IMR-90 (cell line): Measurements from ENCODE around the gene DYNLT4. TPM values are rescaled to one million over a fixed set of nuclear protein-coding genes. Genes with fewer than 3 reads are reported as not detected.

Experiments
- ATAC-seq: fragments of 200-7000 bp; cut with Tn5 transposase; 2 replicates; pipeline ENCODE4 v1.9.1; 2020; ENCODE audit warnings: low read depth, mild to moderate bottlenecking, moderate library complexity
- BruUV-seq: library from RNA; stranded (reverse); fragments of 400-500 nt; replicated peaks from 2 replicates; lab custom pipeline; 2021; lab: Mats Ljungman, UMichigan
- CTCF ChIA-PET: fragments of 300-600 bp; formaldehyde crosslinking; extraction: SDS; loops from one replicate; lab custom pipeline; 2021; ENCODE audit warnings: antibody characterized with exemption; lab: Yijun Ruan, JAX
- POLR2A ChIA-PET: fragments of 300-600 bp; sonication (Branson Sonifier 250); formaldehyde crosslinking; loops from one replicate; lab custom pipeline; 2022; ENCODE audit warnings: antibody characterized with exemption; ENCODE audit not compliant: unreplicated experiment; lab: Charles Lee
- DNase-seq: peaks from one replicate; pipeline ENCODE4 v3.0.0; 2013
- H2AFZ ChIP-seq: replicated peaks from 2 replicates; pipeline ENCODE3; 2013; ENCODE audit warnings: low read length, mild to moderate bottlenecking; ENCODE audit not compliant: poor library complexity
- H2AK5ac ChIP-seq: 2 replicates; pipeline ENCODE4 v1.6.1; 2013; ENCODE audit warnings: low read depth, low read length, inconsistent platforms
- H2AK9ac ChIP-seq: replicated peaks from 2 replicates; pipeline ENCODE3; 2013; ENCODE audit warnings: mild to moderate bottlenecking, low read depth, low read length, moderate library complexity; ENCODE audit not compliant: poor library complexity
- H2BK120ac ChIP-seq: 2 replicates; pipeline ENCODE4 v1.6.1; 2013; ENCODE audit warnings: low read depth, low read length, inconsistent platforms
- H2BK15ac ChIP-seq: 3 replicates; pipeline ENCODE4 v1.6.1; 2013; ENCODE audit warnings: low read depth, low read length, inconsistent platforms
- H2BK20ac ChIP-seq: 2 replicates; pipeline ENCODE4 v1.6.1; 2013; ENCODE audit warnings: low read depth, mild to moderate bottlenecking, inconsistent platforms, low read length, moderate library complexity
- H2BK5ac ChIP-seq: 2 replicates; pipeline ENCODE4 v1.6.1; 2013; ENCODE audit warnings: mild to moderate bottlenecking, low read depth, low read length, inconsistent platforms; ENCODE audit not compliant: poor library complexity, severe bottlenecking
- H3K14ac ChIP-seq: replicated peaks from 2 replicates; pipeline ENCODE4 v1.6.1; 2013; ENCODE audit warnings: low read depth, low read length, inconsistent platforms
- H3K18ac ChIP-seq: 2 replicates; pipeline ENCODE4 v1.6.1; 2013; ENCODE audit warnings: low read depth, low read length, control low read depth
- H3K23ac ChIP-seq: 2 replicates; pipeline ENCODE4 v1.6.1; 2013; ENCODE audit warnings: low read depth, low read length, inconsistent platforms
- H3K27ac ChIP-seq: 2 replicates; pipeline ENCODE4 v1.5.1; 2013; ENCODE audit warnings: mild to moderate bottlenecking, control low read depth, low read length; ENCODE audit not compliant: insufficient read depth
- H3K27me3 ChIP-seq: 2 replicates; pipeline ENCODE4 v1.6.1; 2013; ENCODE audit warnings: low read length; ENCODE audit not compliant: control insufficient read depth, insufficient read depth
- H3K36me3 ChIP-seq: 2 replicates; pipeline ENCODE4 v1.6.1; 2013; ENCODE audit warnings: low read length, mixed read lengths; ENCODE audit not compliant: control insufficient read depth, insufficient read depth
- H3K4ac ChIP-seq: 2 replicates; pipeline ENCODE4 v1.6.1; 2013; ENCODE audit warnings: low read depth, low read length, inconsistent platforms
- H3K4me1 ChIP-seq: 2 replicates; pipeline ENCODE4 v1.6.1; 2013; ENCODE audit warnings: low read length, mixed read lengths; ENCODE audit not compliant: control insufficient read depth, insufficient read depth
- H3K4me2 ChIP-seq: 2 replicates; pipeline ENCODE4 v1.6.1; 2013; ENCODE audit warnings: low read depth, mild to moderate bottlenecking, control low read depth, low read length, moderate library complexity
- H3K4me3 ChIP-seq: 2 replicates; pipeline ENCODE4 v1.5.1; 2013; ENCODE audit warnings: low read depth, mild to moderate bottlenecking, control low read depth, low read length, moderate library complexity; ENCODE audit not compliant: insufficient read depth
- H3K56ac ChIP-seq: 2 replicates; pipeline ENCODE4 v1.6.1; 2013; ENCODE audit warnings: low read length, inconsistent platforms; ENCODE audit not compliant: insufficient read depth; ENCODE audit errors: extremely low read depth
- H3K79me1 ChIP-seq, 2 experiments: 2 replicates each; pipeline ENCODE4 v1.6.1; 2013; ENCODE audit warnings: low read length in 2 of 2, inconsistent platforms in 1 of 2, low read depth in 1 of 2
- H3K9ac ChIP-seq: 2 replicates; pipeline ENCODE4 v1.6.1; 2013; ENCODE audit warnings: low read depth, low read length, control low read depth
- H3K9me1 ChIP-seq: 2 replicates; pipeline ENCODE4 v1.6.1; 2013; ENCODE audit warnings: low read length, inconsistent platforms; ENCODE audit not compliant: insufficient read depth
- H3K9me3 ChIP-seq: 2 replicates; pipeline ENCODE4 v1.6.1; 2013; ENCODE audit warnings: low read length; ENCODE audit not compliant: control insufficient read depth, insufficient read depth
- H4K20me1 ChIP-seq: 2 replicates; pipeline ENCODE4 v1.6.1; 2013; ENCODE audit warnings: low read length, inconsistent platforms; ENCODE audit not compliant: insufficient read depth
- H4K5ac ChIP-seq: 2 replicates; pipeline ENCODE4 v1.6.1; 2013; ENCODE audit warnings: mild to moderate bottlenecking, low read depth, low read length, control low read depth
- H4K8ac ChIP-seq, 2 experiments: 2 replicates each; pipeline ENCODE4 v1.6.1; 2013; ENCODE audit warnings: low read depth in 2 of 2, low read length in 2 of 2, control low read depth in 1 of 2, inconsistent platforms in 1 of 2
- H4K91ac ChIP-seq: 2 replicates; pipeline ENCODE4 v1.6.1; 2013; ENCODE audit warnings: low read depth, low read length, inconsistent platforms; ENCODE audit not compliant: insufficient read depth
- BHLHE40 ChIP-seq: fragments of 150-350 bp; IDR thresholded peaks from 2 replicates; pipeline ENCODE4 v1.6.1; 2016; ENCODE audit warnings: mild to moderate bottlenecking, low read depth, low read length
- FOS ChIP-seq: fragments of 150-350 bp; IDR thresholded peaks from 2 replicates; pipeline ENCODE4 v1.6.1; 2016; ENCODE audit warnings: low read depth, low read length
- MAFK ChIP-seq: IDR thresholded peaks from 2 replicates; pipeline ENCODE4 v1.6.1; 2012; ENCODE audit warnings: low read depth, low read length, improper control_type of control experiment
- MAZ ChIP-seq: IDR thresholded peaks from 2 replicates; pipeline ENCODE4 v1.6.1; 2012; ENCODE audit warnings: low read depth, mild to moderate bottlenecking, low read length, improper control_type of control experiment, moderate library complexity, borderline replicate concordance
- MXI1 ChIP-seq: IDR thresholded peaks from 2 replicates; pipeline ENCODE4 v1.6.1; 2012; ENCODE audit warnings: low read depth, mild to moderate bottlenecking, low read length, moderate library complexity, borderline replicate concordance
- NFE2L2 ChIP-seq: fragments of 150-350 bp; IDR thresholded peaks from 2 replicates; pipeline ENCODE4 v1.6.1; 2016; ENCODE audit warnings: low read depth, mild to moderate bottlenecking, low read length
- POLR2A ChIP-seq: IDR thresholded peaks from 2 replicates; pipeline ENCODE4 v1.6.1; 2012; ENCODE audit warnings: mild to moderate bottlenecking, low read depth, low read length
- RAD21 ChIP-seq: IDR thresholded peaks from 2 replicates; pipeline ENCODE4 v1.6.1; 2012; ENCODE audit warnings: low read length, improper control_type of control experiment
- RCOR1 ChIP-seq: IDR thresholded peaks from 2 replicates; pipeline ENCODE4 v1.6.1; 2012; ENCODE audit warnings: mild to moderate bottlenecking, low read length, improper control_type of control experiment; ENCODE audit not compliant: insufficient replicate concordance
- SMC3 ChIP-seq: fragments of 150-350 bp; IDR thresholded peaks from 2 replicates; pipeline ENCODE4 v1.6.1; 2016; ENCODE audit warnings: low read depth, mild to moderate bottlenecking, antibody characterized with exemption, low read length, moderate library complexity
- WGBS, 2 experiments: methylation state at CpG; one replicate each; pipeline versions ENCODE4 v1.1.5 to v1.1.7; 2013; ENCODE audit warnings: missing lambda C conversion rate in 2 of 2; ENCODE audit not compliant: insufficient read length in 1 of 2; ENCODE audit errors: extremely low coverage in 2 of 2; 5-methylcytosine and 5-hydroxymethylcytosine counted together
- dilution Hi-C: fragments of 300-500 bp; cut with HindIII; formaldehyde crosslinking; loops from one replicate; pipeline ENCODE4 v1.14.3; 2018; ENCODE audit warnings: low sequenced_read_pairs; ENCODE audit not compliant: unreplicated experiment
- in situ Hi-C: fragments of 300-500 bp; cut with MboI; formaldehyde crosslinking; loops from 3 replicates; pipeline ENCODE4 v1.14.3; 2019; ENCODE audit warnings: low sequenced_read_pairs, inconsistent platforms, mixed read lengths
- intact Hi-C: fragments of 100-400 bp; cut with micrococcal nuclease; formaldehyde crosslinking; loops from 2 replicates; pipeline ENCODE4 v1.10.0; 2022
- polyA plus RNA-seq, 3 experiments: library from polyadenylated mRNA; depleted of rRNA; stranded (reverse); fragments of >200 nt; gene quantifications; 2 replicates each; pipeline ENCODE4 v1.2.3, GENCODE V29; 2012; ENCODE audit warnings: low replicate concordance in 1 of 3
- total RNA-seq: library from RNA; depleted of rRNA; stranded (reverse); fragments of >200 nt; gene quantifications from 2 replicates; pipeline ENCODE4 v1.2.3, GENCODE V29; 2012
- TF ChIP-seq, protein P1 (sequence below): fragments of 150-350 bp; IDR thresholded peaks from 2 replicates; pipeline ENCODE4 v1.6.1; 2017; ENCODE audit warnings: mild to moderate bottlenecking, antibody characterized with exemption, low read length, low read depth
- TF ChIP-seq, protein P2 (sequence below): fragments of 150-350 bp; IDR thresholded peaks from 2 replicates; pipeline ENCODE4 v1.6.1; 2016; ENCODE audit warnings: low read depth, mild to moderate bottlenecking, low read length, moderate library complexity, borderline replicate concordance

The DYNLT4 gene
- total and polyA plus RNA-seq, 2 of the 4 experiments (the other 2 are of a cell fraction): not detected

DNA sequence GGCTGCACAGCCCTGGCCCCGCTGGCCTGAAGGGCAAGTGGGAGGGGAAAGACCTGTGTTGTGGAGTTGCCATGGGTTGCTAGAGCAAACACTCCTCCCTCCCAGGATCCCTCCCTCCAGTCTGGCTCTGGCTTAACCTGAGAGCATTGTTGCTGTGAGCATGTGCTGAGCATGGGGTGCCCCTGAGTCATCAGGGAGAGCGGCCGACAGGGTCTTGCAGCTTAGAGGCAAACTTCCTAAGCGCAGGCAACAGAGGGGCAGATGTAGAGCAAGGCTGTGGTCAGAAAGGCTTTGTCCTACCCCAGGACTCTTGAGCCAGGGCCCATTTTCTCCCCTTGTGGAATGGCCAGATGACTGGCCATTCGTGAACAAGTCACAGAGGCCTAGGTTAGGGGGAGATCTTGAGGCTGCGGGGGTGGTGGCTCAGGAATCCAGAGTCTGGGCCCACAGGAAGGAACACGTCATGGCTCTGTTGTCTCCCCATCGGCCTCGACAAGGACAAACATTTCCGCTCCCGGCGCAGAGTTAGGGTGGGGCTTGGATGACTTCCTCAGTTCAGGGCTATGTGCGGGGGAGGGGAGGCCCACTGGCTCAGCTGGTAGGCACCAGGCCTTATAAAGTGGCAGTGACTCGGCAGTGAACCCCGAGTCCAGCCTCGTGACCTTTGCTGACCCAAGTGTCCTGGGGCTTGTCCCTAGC lies 362 bp upstream of the DYNLT4 start (continued):
- TF ChIP-seq, protein P1, sequence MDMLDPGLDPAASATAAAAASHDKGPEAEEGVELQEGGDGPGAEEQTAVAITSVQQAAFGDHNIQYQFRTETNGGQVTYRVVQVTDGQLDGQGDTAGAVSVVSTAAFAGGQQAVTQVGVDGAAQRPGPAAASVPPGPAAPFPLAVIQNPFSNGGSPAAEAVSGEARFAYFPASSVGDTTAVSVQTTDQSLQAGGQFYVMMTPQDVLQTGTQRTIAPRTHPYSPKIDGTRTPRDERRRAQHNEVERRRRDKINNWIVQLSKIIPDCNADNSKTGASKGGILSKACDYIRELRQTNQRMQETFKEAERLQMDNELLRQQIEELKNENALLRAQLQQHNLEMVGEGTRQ: peak; percentile 62
- no peak for TF ChIP-seq RCOR1

DNA sequence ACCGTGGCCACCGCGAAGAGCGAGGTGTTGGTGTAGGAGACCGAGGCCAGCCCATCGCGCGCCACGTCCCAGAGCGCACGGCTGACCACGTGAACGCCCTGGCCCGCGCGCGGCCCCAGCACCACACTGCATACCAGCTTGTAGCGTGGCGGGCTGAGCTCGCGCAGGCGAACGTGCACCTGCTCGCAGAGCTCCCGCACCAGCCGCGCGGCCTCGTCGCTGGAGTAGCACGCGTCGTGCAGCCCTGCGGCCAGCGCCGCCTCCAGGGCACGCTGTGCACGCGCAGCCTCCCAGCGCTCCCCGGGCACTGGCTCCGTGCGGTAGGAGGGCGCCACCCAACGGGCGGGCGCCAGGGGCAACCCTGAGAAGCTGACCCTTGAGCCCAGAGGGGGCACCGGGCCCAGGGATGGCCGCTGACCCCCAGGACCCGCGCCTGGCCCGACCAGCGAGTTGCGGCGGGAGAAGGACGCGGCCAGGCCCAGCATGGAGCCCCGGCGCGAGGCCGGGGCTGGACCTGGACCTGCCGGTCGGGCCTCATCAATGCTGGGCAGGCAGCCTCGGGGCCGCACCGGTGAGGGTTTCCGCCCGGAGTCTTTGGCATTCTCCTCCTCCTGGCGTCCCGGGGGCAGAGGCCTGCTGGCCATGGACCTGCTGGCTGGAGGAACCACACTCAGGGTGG lies 987 bp downstream of the DYNLT4 start:
- DNase-seq: no peak
- ChIA-PET CTCF (no interaction called here), POLR2A (interaction anchor here (3.7 kb wide), 1 partner anchor 12 kb away, joined by 30 read pairs; no protein-coding TSS in a partner anchor)
- Histone ChIP-seq H3K4me3 (no peak overlapping the region), H2AK5ac (peak overlapping the region; percentile 97), H2AFZ (no peak overlapping the region), H4K5ac (peak overlapping the region; percentile 33), H2BK120ac (peak overlapping the region; percentile 89), H3K27ac (peak overlapping the region; percentile 86), H3K4ac (peak overlapping the region; percentile 88), H3K23ac (peak overlapping the region; percentile 89; the same call in 1 of the 2 replicates), H3K18ac (peak overlapping the region; percentile 62; the same call in 1 of the 2 replicates), H4K8ac (peak overlapping the region; percentile 92 to 94; a peak in 3 of 4 replicates), H2BK20ac (peak overlapping the region; percentile 84), H3K27me3 (no peaks in the 10 kb centered on the region), H4K91ac (peak overlapping the region; percentile 97), H3K4me2 (no peak overlapping the region), H3K14ac (peak overlapping the region; percentile 92), H3K56ac (no peak overlapping the region), H3K79me1 (peaks cover 31 to 72% of the 10 kb centered on the region in 2 experiments), H3K9me3 (no peaks in the 10 kb centered on the region), H3K36me3 (peaks cover 39% of the 10 kb centered on the region), H2AK9ac (peak overlapping the region; percentile 94), H4K20me1 (peaks cover 25% of the 10 kb centered on the region), H3K9me1 (peaks cover 33% of the 10 kb centered on the region), H3K9ac (0 out of 2 replicates have a peak overlapping the region, but pooled peaks have one; percentile 30), H2BK5ac (peak overlapping the region; percentile 99), H2BK15ac (peak overlapping the region; percentile 85), H3K4me1 (peaks cover 50% of the 10 kb centered on the region)
- no TSS peak for BruUV-seq
- no peak for ATAC-seq
- 92% methylated on average over 43 of the region's 70 CpGs; no CpG with 5 or more reads in 1 of the 2 experiments for WGBS, 2 experiments
- dilution Hi-C loops: no loop called here
- in situ Hi-C loops: no loop called here
- intact Hi-C loops: loop anchor here (5.0 to 10.0 kb wide), 2 partner anchors 74 to 499 kb away; partner anchors contain the start of gene RNU5D-1
- TF ChIP-seq, protein P2, sequence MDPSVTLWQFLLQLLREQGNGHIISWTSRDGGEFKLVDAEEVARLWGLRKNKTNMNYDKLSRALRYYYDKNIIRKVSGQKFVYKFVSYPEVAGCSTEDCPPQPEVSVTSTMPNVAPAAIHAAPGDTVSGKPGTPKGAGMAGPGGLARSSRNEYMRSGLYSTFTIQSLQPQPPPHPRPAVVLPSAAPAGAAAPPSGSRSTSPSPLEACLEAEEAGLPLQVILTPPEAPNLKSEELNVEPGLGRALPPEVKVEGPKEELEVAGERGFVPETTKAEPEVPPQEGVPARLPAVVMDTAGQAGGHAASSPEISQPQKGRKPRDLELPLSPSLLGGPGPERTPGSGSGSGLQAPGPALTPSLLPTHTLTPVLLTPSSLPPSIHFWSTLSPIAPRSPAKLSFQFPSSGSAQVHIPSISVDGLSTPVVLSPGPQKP: no peak
- TF ChIP-seq RAD21 (no peak), BHLHE40 (no peak), MAFK (no peak), SMC3 (no peak), MAZ (no peak), POLR2A (no peak), NFE2L2 (no peak), MXI1 (no peak), FOS (no peak)
- TF ChIP-seq, protein P1: no peak
